HUES48 (cell line): Measurements from ENCODE around the gene ANAPC16.
A peak's percentile ranks its signal among the peaks of the same experiment; 100 is the strongest.
"Not testable (repeated sequence)": the region's sequence is repeated elsewhere in the genome, so short reads cannot be mapped to it uniquely, and the experiment has no call there.

ENCODE experiments used
- H3K27ac ChIP-seq: one replicate; pipeline ENCODE4 v1.7.0; 2013; ENCODE audit warnings: low read depth, low read length, inconsistent platforms
- H3K27me3 ChIP-seq: 2 replicates; pipeline ENCODE4 v1.6.1; 2013; ENCODE audit warnings: mild to moderate bottlenecking, low read length; ENCODE audit not compliant: control insufficient read depth, insufficient read depth
- H3K36me3 ChIP-seq: 2 replicates; pipeline ENCODE4 v1.6.1; 2013; ENCODE audit warnings: low read length; ENCODE audit not compliant: control insufficient read depth, insufficient read depth
- H3K4me1 ChIP-seq: 2 replicates; pipeline ENCODE4 v1.6.1; 2013; ENCODE audit warnings: mild to moderate bottlenecking, low read length; ENCODE audit not compliant: control insufficient read depth, insufficient read depth
- H3K4me3 ChIP-seq: 2 replicates; pipeline ENCODE4 v1.5.1; 2013; ENCODE audit warnings: mild to moderate bottlenecking, low read depth, low read length
- H3K9ac ChIP-seq: 2 replicates; pipeline ENCODE4 v1.6.1; 2013; ENCODE audit warnings: mild to moderate bottlenecking, low read depth, low read length, moderate library complexity
- H3K9me3 ChIP-seq: 2 replicates; pipeline ENCODE4 v1.6.1; 2013; ENCODE audit warnings: low read length; ENCODE audit not compliant: control insufficient read depth, insufficient read depth

Gene ANAPC16

GRCh38 chr10:72211832-72212231 lies 4.0 kb upstream of the ANAPC16 start:
- not testable (repeated sequence) for H3K4me1 ChIP-seq

GRCh38 chr10:72218325-72218724 lies 2.5 kb downstream of the ANAPC16 start:
- no peak overlapping the region for H3K27ac ChIP-seq
- no peak overlapping the region for H3K9ac ChIP-seq
- no peaks in the 10 kb centered on the region for H3K27me3 ChIP-seq
- no peaks in the 10 kb centered on the region for H3K9me3 ChIP-seq
- H3K4me3 ChIP-seq: no peak overlapping the region
- peaks cover 14% of the 10 kb centered on the region for H3K36me3 ChIP-seq
- 0 out of 2 replicates have a peak, but pooled peaks cover 9% of the 10 kb centered on the region for H3K4me1 ChIP-seq

More at GRCh38 chr10:72211832-72212231, 4.0 kb upstream of the ANAPC16 start:
- not testable (repeated sequence) for H3K4me3 ChIP-seq, H3K9me3 ChIP-seq, H3K27ac ChIP-seq, H3K27me3 ChIP-seq, H3K9ac ChIP-seq
- H3K36me3 ChIP-seq: peaks cover 27% of the 10 kb centered on the region

GRCh38 chr10:72218726-72219125 lies 2.9 kb downstream of the ANAPC16 start:
- H3K9me3 ChIP-seq: no peaks in the 10 kb centered on the region
- H3K27me3 ChIP-seq: no peaks in the 10 kb centered on the region
- peaks cover 18% of the 10 kb centered on the region for H3K36me3 ChIP-seq
- peak overlapping the region; percentile 2 for H3K27ac ChIP-seq
- 0 out of 2 replicates have a peak, but pooled peaks cover 9% of the 10 kb centered on the region for H3K4me1 ChIP-seq
- no peak overlapping the region for H3K4me3 ChIP-seq
- no peak overlapping the region for H3K9ac ChIP-seq

- Histone ChIP-seq H3K9me3 (no peaks in the 10 kb centered on the region), H3K4me3 (no peak overlapping the region), H3K27me3 (no peaks in the 10 kb centered on the region), H3K36me3 (peaks cover 23% of the 10 kb centered on the region), H3K9ac (no peak overlapping the region), H3K4me1 (0 out of 2 replicates have a peak, but pooled peaks cover 9% of the 10 kb centered on the region), H3K27ac (no peak overlapping the region)
Measured at GRCh38 chr10:72219235-72219814, 3.5 kb downstream of the ANAPC16 start.

DNA sequence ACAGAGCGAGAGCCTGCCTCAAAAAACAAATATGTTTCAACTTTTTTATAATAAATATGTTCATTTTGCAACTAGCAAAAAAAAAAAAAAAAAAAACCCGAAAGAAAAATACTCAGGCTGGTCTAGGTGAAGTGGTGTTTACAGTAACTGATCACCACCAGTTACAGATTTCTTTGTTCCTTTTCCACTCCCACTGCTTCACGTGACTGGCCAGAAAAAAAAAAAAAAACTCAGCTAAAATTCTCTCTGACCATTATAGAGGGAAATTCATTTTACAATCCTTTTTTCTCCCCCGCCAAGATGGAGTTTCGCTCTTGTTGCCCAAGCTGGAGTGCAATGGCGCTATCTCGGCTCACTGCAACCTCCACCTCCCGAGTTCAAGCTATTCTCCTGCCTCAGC lies 4.8 kb downstream of the ANAPC16 start:
- Histone ChIP-seq H3K4me3 (no peak overlapping the region), H3K9me3 (no peaks in the 10 kb centered on the region), H3K36me3 (peaks cover 28% of the 10 kb centered on the region), H3K4me1 (0 out of 2 replicates have a peak, but pooled peaks cover 6% of the 10 kb centered on the region), H3K27ac (no peak overlapping the region), H3K27me3 (no peaks in the 10 kb centered on the region), H3K9ac (no peak overlapping the region)

DNA sequence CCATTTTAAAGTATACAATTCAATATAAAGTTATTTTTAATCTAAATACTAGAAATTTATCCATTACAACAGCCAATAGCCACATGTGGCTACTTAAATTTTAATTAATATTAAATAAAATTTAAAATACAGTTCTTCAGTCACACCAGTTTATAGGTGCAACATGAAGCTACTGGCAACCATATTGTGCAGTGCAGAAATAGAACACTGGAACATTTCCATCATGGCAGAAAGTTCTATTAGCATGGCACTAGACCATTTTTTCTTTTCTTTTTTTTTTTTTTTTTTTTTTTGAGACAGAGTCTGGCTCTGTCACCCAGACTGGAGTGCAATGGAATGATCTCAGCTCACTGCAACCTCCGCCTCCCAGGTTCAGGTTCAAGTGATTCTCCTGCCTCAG lies 5.5 kb downstream of the ANAPC16 start:
- Histone ChIP-seq H3K27ac (no peak overlapping the region), H3K36me3 (peaks cover 28% of the 10 kb centered on the region), H3K27me3 (no peaks in the 10 kb centered on the region), H3K4me1 (0 out of 2 replicates have a peak, but pooled peaks cover 6% of the 10 kb centered on the region), H3K9ac (no peak overlapping the region), H3K4me3 (no peak overlapping the region), H3K9me3 (no peaks in the 10 kb centered on the region)

DNA sequence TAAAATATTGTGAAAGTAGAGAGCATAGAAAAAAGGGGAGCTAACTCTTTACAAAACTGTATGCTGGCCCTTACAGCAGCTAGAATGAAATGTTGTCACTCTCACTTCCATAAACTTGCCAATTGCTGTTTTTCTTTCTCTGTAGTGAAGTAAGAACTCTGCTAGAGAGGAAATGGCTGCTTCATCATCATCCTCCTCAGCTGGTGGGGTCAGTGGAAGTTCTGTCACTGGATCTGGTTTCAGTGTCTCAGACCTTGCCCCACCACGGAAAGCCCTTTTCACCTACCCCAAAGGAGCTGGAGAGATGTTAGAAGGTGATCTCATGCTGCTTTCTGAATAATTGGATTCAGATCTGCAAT lies 7.9 kb downstream of the ANAPC16 start:
- no peak overlapping the region for H3K27ac ChIP-seq
- 0 out of 2 replicates have a peak, but pooled peaks cover 7% of the 10 kb centered on the region for H3K4me1 ChIP-seq
- no peaks in the 10 kb centered on the region for H3K9me3 ChIP-seq
- H3K9ac ChIP-seq: no peak overlapping the region
- no peaks in the 10 kb centered on the region for H3K27me3 ChIP-seq
- no peak overlapping the region for H3K4me3 ChIP-seq
- H3K36me3 ChIP-seq: peaks cover 34% of the 10 kb centered on the region

GRCh38 chr10:72224191-72224590 lies 8.4 kb downstream of the ANAPC16 start:
- H3K27ac ChIP-seq, H3K27me3 ChIP-seq, H3K4me3 ChIP-seq, H3K9me3 ChIP-seq, H3K9ac ChIP-seq, H3K4me1 ChIP-seq: not testable (repeated sequence)
- H3K36me3 ChIP-seq: peaks cover 34% of the 10 kb centered on the region

DNA sequence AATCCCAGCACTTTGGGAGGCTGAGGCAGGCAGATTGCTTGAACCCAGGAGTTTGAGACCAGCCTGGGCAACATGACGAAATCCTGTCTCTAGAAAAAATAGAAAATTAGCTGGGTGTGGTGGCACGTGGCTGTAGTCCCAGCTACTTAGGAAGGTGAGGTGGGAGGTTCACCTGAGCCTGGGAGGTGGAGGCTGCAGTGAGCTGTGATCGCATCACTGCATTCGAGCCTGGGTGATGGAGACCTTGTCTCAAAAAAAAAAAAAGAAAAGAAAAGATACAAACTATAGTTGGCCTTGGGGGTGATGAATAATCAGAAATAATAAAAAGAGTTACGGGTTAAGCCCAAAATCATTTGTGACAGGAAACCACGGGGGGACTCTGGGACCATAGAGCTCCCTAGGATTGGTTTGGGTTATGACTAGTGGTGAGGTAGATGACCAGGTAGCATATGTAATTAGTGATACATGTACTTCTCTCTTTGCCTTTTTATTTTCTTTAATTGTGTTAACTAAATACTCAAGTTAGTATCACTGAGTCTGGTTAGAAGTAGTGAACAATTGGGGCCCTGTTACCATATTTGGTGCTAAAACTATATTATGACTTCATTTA lies 10.7 kb downstream of the ANAPC16 start:
- Histone ChIP-seq H3K9me3 (no peaks in the 10 kb centered on the region), H3K4me3 (no peak overlapping the region), H3K9ac (no peak overlapping the region), H3K27ac (no peak overlapping the region), H3K4me1 (0 out of 2 replicates have a peak, but pooled peaks cover 7% of the 10 kb centered on the region), H3K27me3 (no peaks in the 10 kb centered on the region), H3K36me3 (peaks cover 42% of the 10 kb centered on the region)

- Histone ChIP-seq H3K27me3 (no peaks in the 10 kb centered on the region), H3K9ac (no peak overlapping the region), H3K4me1 (0 out of 2 replicates have a peak, but pooled peaks cover 7% of the 10 kb centered on the region), H3K27ac (no peak overlapping the region), H3K36me3 (peaks cover 43% of the 10 kb centered on the region), H3K9me3 (no peaks in the 10 kb centered on the region), H3K4me3 (no peak overlapping the region)
Measured at GRCh38 chr10:72227826-72228225, 12.0 kb downstream of the ANAPC16 start.

DNA sequence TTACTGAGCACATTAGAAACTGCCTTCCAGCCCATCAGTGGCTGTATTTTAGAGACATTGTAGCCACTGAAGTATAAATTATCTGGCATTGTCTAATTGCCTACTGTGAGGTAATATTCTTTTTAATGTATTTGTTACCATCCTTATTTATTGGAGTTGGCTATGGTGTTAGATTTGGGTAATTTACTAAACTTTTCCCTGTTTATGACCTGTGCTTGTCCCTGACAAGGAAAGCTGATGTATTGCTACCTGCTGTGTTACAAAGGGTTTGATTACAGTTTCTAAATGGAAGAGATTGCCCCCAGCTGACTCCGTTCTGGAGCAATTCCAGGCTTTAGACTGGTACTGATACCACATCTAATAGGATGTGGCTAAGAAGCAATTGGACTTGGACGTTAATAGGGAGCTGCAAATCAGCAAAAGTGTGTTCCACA lies 12.5 kb downstream of the ANAPC16 start:
- no peak overlapping the region for H3K27ac ChIP-seq
- H3K4me1 ChIP-seq: 0 out of 2 replicates have a peak, but pooled peaks cover 7% of the 10 kb centered on the region

More for the DNA sequence above, 12.5 kb downstream of the ANAPC16 start:
- H3K9me3 ChIP-seq: no peaks in the 10 kb centered on the region
- no peaks in the 10 kb centered on the region for H3K27me3 ChIP-seq
- H3K9ac ChIP-seq: no peak overlapping the region
- peaks cover 47% of the 10 kb centered on the region for H3K36me3 ChIP-seq
- H3K4me3 ChIP-seq: no peak overlapping the region
